ENCODE data around the gene EXOC8. TPM values are rescaled to one million over a fixed set of nuclear protein-coding genes. Genes with fewer than 3 reads are reported as not detected.
A peak's percentile ranks its signal among the peaks of the same experiment; 100 is the strongest.

EXOC8 gene
- total and polyA plus RNA-seq, 9 donors: 5.0 to 8.1 (median 6.9) TPM

- H3K4me1 ChIP-seq (ENCODE audit: control insufficient read depth, insufficient read depth, low read length): no peaks in the 10 kb centered on the region
- no peak overlapping the region for H3K27ac ChIP-seq (ENCODE audit: low read length)
- no peaks in the 10 kb centered on the region for H3K9me3 ChIP-seq (replicated peaks; ENCODE audit: control insufficient read depth, low read depth, low read length)
- DNase-seq: peak; percentile 20
- H3K36me3 ChIP-seq (ENCODE audit: control insufficient read depth, insufficient read depth, low read length): no peaks in the 10 kb centered on the region
- no peaks in the 10 kb centered on the region for H3K27me3 ChIP-seq (ENCODE audit: control insufficient read depth, insufficient read depth, low read length)
- 66% methylated on average over 3 of the region's 5 CpGs for WGBS (ENCODE audit: insufficient coverage)
- H3K4me3 ChIP-seq (ENCODE audit: low read length): no peak overlapping the region
Observed at GRCh38 chr1:231376875-231377549, 39.4 kb upstream of the EXOC8 start.

- Histone ChIP-seq H3K27me3 (ENCODE audit: control insufficient read depth, insufficient read depth, low read length) (no peaks in the 10 kb centered on the region), H3K36me3 (ENCODE audit: control insufficient read depth, insufficient read depth, low read length) (no peaks in the 10 kb centered on the region), H3K27ac (ENCODE audit: low read length) (no peak overlapping the region), H3K4me3 (ENCODE audit: low read length) (no peak overlapping the region), H3K4me1 (ENCODE audit: control insufficient read depth, insufficient read depth, low read length) (no peaks in the 10 kb centered on the region), H3K9me3 (replicated peaks; ENCODE audit: control insufficient read depth, low read depth, low read length) (no peaks in the 10 kb centered on the region)
- 88% methylated on average over 1 of the region's 4 CpGs for WGBS (ENCODE audit: insufficient coverage)
- no peak for DNase-seq
Observed at GRCh38 chr1:231376101-231376500, 38.4 kb upstream of the EXOC8 start.

DNA sequence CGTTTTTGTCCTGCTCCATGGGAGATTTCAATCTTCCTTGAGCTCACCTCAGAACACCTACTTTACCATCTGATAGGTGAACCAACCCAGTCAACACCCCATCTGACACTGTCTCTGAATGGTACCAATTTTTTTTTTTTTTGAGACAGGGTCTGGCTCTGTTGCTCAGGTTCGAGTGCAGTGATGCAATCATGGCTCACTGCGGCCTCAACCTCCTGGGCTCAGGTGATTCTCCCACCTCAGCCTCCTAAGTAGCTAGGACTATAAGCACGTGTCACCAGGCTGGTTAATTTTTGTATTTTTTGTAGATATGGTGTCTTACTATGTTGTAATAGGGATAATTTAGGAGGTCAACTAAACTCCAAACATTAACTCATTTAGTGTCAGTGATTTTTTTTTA, 36.7 kb upstream of the EXOC8 start:
- H3K4me1 ChIP-seq (ENCODE audit: control insufficient read depth, insufficient read depth, low read length): no peaks in the 10 kb centered on the region
- WGBS (ENCODE audit: insufficient coverage): 100% methylated on average over 1 of the region's 4 CpGs

DNA sequence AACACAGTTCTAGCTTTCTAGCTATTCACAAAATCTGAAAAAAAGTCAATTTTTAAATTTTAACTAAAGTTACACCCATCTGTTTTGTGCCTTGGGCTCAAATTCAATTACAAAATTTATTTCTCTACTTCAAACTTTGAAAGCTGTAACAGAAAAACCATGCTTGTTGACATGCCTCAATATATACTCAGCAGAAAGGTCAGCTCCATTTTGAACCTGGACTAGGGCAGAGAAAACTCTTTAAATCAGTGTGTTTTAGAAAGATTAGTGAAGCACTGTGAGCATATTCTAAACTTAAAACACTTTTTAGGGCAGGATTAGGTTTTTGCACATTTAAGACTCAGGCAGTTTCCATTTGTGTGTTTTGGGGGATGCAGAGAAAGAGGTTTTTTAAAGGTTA, 34.8 kb upstream of the EXOC8 start:
- peaks cover 11% of the 10 kb centered on the region for H3K36me3 ChIP-seq (ENCODE audit: control insufficient read depth, insufficient read depth, low read length)
- DNase-seq: no peak
- H3K27me3 ChIP-seq (ENCODE audit: control insufficient read depth, insufficient read depth, low read length): no peaks in the 10 kb centered on the region
- no peaks in the 10 kb centered on the region for H3K4me1 ChIP-seq (ENCODE audit: control insufficient read depth, insufficient read depth, low read length)
- H3K9me3 ChIP-seq (replicated peaks; ENCODE audit: control insufficient read depth, low read depth, low read length): no peaks in the 10 kb centered on the region
- H3K27ac ChIP-seq (ENCODE audit: low read length): no peak overlapping the region
- H3K4me3 ChIP-seq (ENCODE audit: low read length): no peak overlapping the region

More for the DNA sequence above, 36.7 kb upstream of the EXOC8 start:
- H3K27me3 ChIP-seq (ENCODE audit: control insufficient read depth, insufficient read depth, low read length): no peaks in the 10 kb centered on the region
- peaks cover 6% of the 10 kb centered on the region for H3K36me3 ChIP-seq (ENCODE audit: control insufficient read depth, insufficient read depth, low read length)
- H3K9me3 ChIP-seq (replicated peaks; ENCODE audit: control insufficient read depth, low read depth, low read length): no peaks in the 10 kb centered on the region
- H3K27ac ChIP-seq (ENCODE audit: low read length): no peak overlapping the region
- DNase-seq: no peak
- H3K4me3 ChIP-seq (ENCODE audit: low read length): no peak overlapping the region

DNA sequence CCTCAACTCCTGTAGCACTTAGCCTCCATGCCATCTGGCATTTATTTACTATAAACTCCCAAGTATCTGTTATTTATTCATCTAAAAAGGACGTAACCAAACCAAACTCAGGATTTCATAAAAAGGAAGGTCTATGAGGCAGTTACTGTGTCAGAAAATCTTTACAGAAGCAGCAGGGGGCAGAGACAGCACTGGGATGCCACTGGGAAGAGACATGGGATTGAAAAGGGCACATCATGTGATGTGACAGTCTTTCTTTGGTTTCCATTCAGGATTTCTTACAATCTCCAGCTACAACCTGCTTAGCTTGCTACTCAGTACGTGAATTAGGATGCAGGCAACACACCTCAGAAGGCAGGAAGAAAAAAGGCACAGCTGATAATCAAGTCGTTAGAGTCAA, 31.6 kb upstream of the EXOC8 start:
- H3K27me3 ChIP-seq (ENCODE audit: control insufficient read depth, insufficient read depth, low read length): no peaks in the 10 kb centered on the region
- H3K9me3 ChIP-seq (replicated peaks; ENCODE audit: control insufficient read depth, low read depth, low read length): no peaks in the 10 kb centered on the region
- H3K4me3 ChIP-seq (ENCODE audit: low read length): no peak overlapping the region
- 91% methylated on average over 1 of the region's 3 CpGs for WGBS (ENCODE audit: insufficient coverage)
- DNase-seq: no peak
- H3K36me3 ChIP-seq (ENCODE audit: control insufficient read depth, insufficient read depth, low read length): peaks cover 13% of the 10 kb centered on the region
- H3K27ac ChIP-seq (ENCODE audit: low read length): no peak overlapping the region
- H3K4me1 ChIP-seq (ENCODE audit: control insufficient read depth, insufficient read depth, low read length): no peaks in the 10 kb centered on the region

DNA sequence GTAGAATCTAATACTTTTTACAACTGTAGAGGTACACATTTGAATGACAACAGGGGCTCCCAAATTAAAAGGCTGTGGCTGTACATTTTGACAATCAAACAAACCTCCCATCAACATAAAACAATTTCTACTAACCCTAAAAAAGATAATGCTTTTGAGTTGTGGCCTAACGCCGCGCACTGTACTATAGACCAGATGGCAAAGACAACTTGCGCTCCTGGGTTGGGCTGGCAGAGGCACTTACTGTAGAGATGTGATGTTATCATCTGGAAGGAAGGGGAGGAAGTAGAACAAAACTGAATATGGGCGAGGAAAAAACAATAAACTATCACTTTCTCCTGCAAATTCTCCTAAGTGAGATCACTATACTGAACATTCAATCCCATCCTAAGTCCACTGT, 26.5 kb upstream of the EXOC8 start:
- Histone ChIP-seq H3K27ac (ENCODE audit: low read length) (no peak overlapping the region), H3K9me3 (replicated peaks; ENCODE audit: control insufficient read depth, low read depth, low read length) (no peaks in the 10 kb centered on the region), H3K27me3 (ENCODE audit: control insufficient read depth, insufficient read depth, low read length) (no peaks in the 10 kb centered on the region), H3K4me3 (ENCODE audit: low read length) (no peak overlapping the region), H3K36me3 (ENCODE audit: control insufficient read depth, insufficient read depth, low read length) (peaks cover 13% of the 10 kb centered on the region), H3K4me1 (ENCODE audit: control insufficient read depth, insufficient read depth, low read length) (no peaks in the 10 kb centered on the region)
- DNase-seq: no peak
- 95% methylated on average over 4 of the region's 5 CpGs for WGBS (ENCODE audit: insufficient coverage)

GRCh38 chr1:231363624-231364023, 26.0 kb upstream of the EXOC8 start:
- H3K27ac ChIP-seq (ENCODE audit: low read length): no peak overlapping the region
- H3K9me3 ChIP-seq (replicated peaks; ENCODE audit: control insufficient read depth, low read depth, low read length): no peaks in the 10 kb centered on the region
- WGBS (ENCODE audit: insufficient coverage): no CpG with 5 or more reads among the region's 1 CpG
- no peaks in the 10 kb centered on the region for H3K4me1 ChIP-seq (ENCODE audit: control insufficient read depth, insufficient read depth, low read length)
- no peak for DNase-seq
- no peak overlapping the region for H3K4me3 ChIP-seq (ENCODE audit: low read length)
- H3K27me3 ChIP-seq (ENCODE audit: control insufficient read depth, insufficient read depth, low read length): no peaks in the 10 kb centered on the region
- peaks cover 10% of the 10 kb centered on the region for H3K36me3 ChIP-seq (ENCODE audit: control insufficient read depth, insufficient read depth, low read length)

DNA sequence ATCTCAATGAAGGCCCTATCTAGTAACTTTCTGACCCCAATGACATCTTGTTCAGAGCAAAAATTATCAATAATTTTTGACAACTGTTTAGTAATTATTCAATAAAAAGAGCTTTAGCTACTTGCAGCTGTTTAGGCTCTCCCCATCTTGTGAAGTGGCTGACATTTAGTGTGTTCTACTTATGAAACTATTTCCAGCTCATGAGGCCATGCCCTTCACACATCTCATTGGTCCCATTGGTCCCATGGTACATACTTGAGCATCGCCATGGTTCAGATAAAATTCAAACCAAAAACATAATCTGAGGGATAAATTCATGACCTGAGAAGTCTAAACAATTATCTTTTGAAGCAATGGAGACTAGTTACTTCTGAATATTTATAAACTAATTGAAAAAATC, 24.7 kb upstream of the EXOC8 start:
- Histone ChIP-seq H3K9me3 (replicated peaks; ENCODE audit: control insufficient read depth, low read depth, low read length) (no peaks in the 10 kb centered on the region), H3K4me3 (ENCODE audit: low read length) (no peak overlapping the region), H3K27me3 (ENCODE audit: control insufficient read depth, insufficient read depth, low read length) (no peaks in the 10 kb centered on the region), H3K27ac (ENCODE audit: low read length) (no peak overlapping the region), H3K4me1 (ENCODE audit: control insufficient read depth, insufficient read depth, low read length) (peaks cover 2% of the 10 kb centered on the region), H3K36me3 (ENCODE audit: control insufficient read depth, insufficient read depth, low read length) (peaks cover 10% of the 10 kb centered on the region)
- no peak for DNase-seq
- WGBS (ENCODE audit: insufficient coverage): no CpG with 5 or more reads among the region's 1 CpG

- Histone ChIP-seq H3K36me3 (ENCODE audit: control insufficient read depth, insufficient read depth, low read length) (peaks cover 9% of the 10 kb centered on the region), H3K4me1 (ENCODE audit: control insufficient read depth, insufficient read depth, low read length) (peaks cover 2% of the 10 kb centered on the region), H3K27me3 (ENCODE audit: control insufficient read depth, insufficient read depth, low read length) (no peaks in the 10 kb centered on the region), H3K27ac (ENCODE audit: low read length) (no peak overlapping the region), H3K4me3 (ENCODE audit: low read length) (no peak overlapping the region), H3K9me3 (replicated peaks; ENCODE audit: control insufficient read depth, low read depth, low read length) (no peaks in the 10 kb centered on the region)
- no CpG with 5 or more reads among the region's 6 CpGs for WGBS (ENCODE audit: insufficient coverage)
- peak; percentile 23 for DNase-seq
Observed at GRCh38 chr1:231359113-231359512, 21.5 kb upstream of the EXOC8 start.

DNA sequence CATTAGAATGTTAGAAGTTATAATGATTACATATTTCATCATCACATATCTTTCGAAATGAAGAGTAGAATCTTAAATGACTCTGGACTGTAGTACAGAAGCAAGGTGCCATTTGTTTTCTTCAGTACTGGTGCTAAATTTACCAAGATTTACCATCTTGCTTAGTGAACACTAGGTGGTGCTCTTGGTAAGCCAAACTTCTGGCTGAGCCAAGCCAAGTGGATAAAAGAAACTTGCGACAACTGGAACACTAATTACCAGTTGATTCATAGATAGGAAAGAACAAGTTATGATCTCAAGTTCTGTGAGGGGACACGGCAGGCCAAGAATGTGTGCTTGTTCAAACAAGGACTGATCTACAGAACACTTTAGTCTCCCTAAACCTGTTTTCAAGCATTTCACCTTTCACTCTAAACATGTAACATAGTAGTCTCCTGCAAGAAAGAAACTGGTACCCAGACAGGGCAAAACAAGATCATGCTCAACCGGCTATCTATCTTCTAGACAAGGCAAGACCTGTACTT, 20.2 kb upstream of the EXOC8 start:
- Histone ChIP-seq H3K4me1 (ENCODE audit: control insufficient read depth, insufficient read depth, low read length) (peaks cover 2% of the 10 kb centered on the region), H3K36me3 (ENCODE audit: control insufficient read depth, insufficient read depth, low read length) (peaks cover 11% of the 10 kb centered on the region), H3K4me3 (ENCODE audit: low read length) (no peak overlapping the region), H3K9me3 (replicated peaks; ENCODE audit: control insufficient read depth, low read depth, low read length) (no peaks in the 10 kb centered on the region), H3K27ac (ENCODE audit: low read length) (no peak overlapping the region), H3K27me3 (ENCODE audit: control insufficient read depth, insufficient read depth, low read length) (no peaks in the 10 kb centered on the region)
- DNase-seq: peak; percentile 79
- WGBS (ENCODE audit: insufficient coverage): no CpG with 5 or more reads among the region's 4 CpGs
